WTC11 (cell line): ENCODE data around the gene MSANTD2. TPM values are rescaled to one million over a fixed set of nuclear protein-coding genes. Genes with fewer than 3 reads are reported as not detected.
A peak's percentile ranks its signal among the peaks of the same experiment; 100 is the strongest.

Experiments
- ATAC-seq: fragments of 200-7000 bp; cut with Tn5 transposase; 2 replicates; pipeline ENCODE4 v1.10.0; 2021; ENCODE audit warnings: mild to moderate bottlenecking, moderate library complexity
- CTCF ChIA-PET: fragments of 300-600 bp; sonication (Branson Sonifier 250); formaldehyde crosslinking; loops from one replicate; lab custom pipeline; 2021; ENCODE audit warnings: antibody characterized with exemption; lab: Charles Lee
- POLR2A ChIA-PET: fragments of 350-600 bp; sonication (Branson Sonifier 250); formaldehyde crosslinking; loops from one replicate; lab custom pipeline; 2021; ENCODE audit warnings: antibody characterized with exemption; lab: Charles Lee
- DNase-seq: peaks from one replicate; pipeline ENCODE4 v3.0.0; 2021; ENCODE audit warnings: low spot score
- H3K27ac Mint-ChIP-seq: 2 replicates; pipeline ENCODE4 v1.8.0; 2021; ENCODE audit warnings: mixed read lengths
- H3K27me3 Mint-ChIP-seq: 2 replicates; pipeline ENCODE4 v1.8.0; 2021; ENCODE audit warnings: low read depth, mild to moderate bottlenecking, moderate library complexity, mixed read lengths
- H3K36me3 Mint-ChIP-seq: 2 replicates; pipeline ENCODE4 v1.8.0; 2021; ENCODE audit warnings: mixed read lengths
- H3K4me1 Mint-ChIP-seq: 2 replicates; pipeline ENCODE4 v1.8.0; 2022; ENCODE audit warnings: mixed read lengths
- H3K4me3 Mint-ChIP-seq: 2 replicates; pipeline ENCODE4 v1.8.0; 2021; ENCODE audit warnings: mild to moderate bottlenecking, moderate library complexity, mixed read lengths
- H3K9me3 Mint-ChIP-seq: 2 replicates; pipeline ENCODE4 v1.8.0; 2021; ENCODE audit warnings: mixed read lengths
- ESRRA ChIP-seq: sonication (generic); formaldehyde crosslinking; IDR thresholded peaks from 2 replicates; pipeline ENCODE4 v1.8.1; 2022; ENCODE audit warnings: mild to moderate bottlenecking, missing genetic modification reagents, borderline replicate concordance
- ETV6 ChIP-seq: sonication (generic); formaldehyde crosslinking; IDR thresholded peaks from 2 replicates; pipeline ENCODE4 v1.8.1; 2022; ENCODE audit warnings: mild to moderate bottlenecking, missing genetic modification reagents
- GABPB1 ChIP-seq: sonication (generic); formaldehyde crosslinking; IDR thresholded peaks from 2 replicates; pipeline ENCODE4 v1.8.1; 2023; ENCODE audit warnings: mild to moderate bottlenecking, missing genetic modification reagents
- GTF2I ChIP-seq: fragments of 250-450 bp; sonication (Bioruptor Pico); conservative IDR thresholded peaks from 2 replicates; pipeline ENCODE4 v1.4.0; 2021; ENCODE audit warnings: mild to moderate bottlenecking
- IRF2 ChIP-seq: sonication (generic); formaldehyde crosslinking; IDR thresholded peaks from 2 replicates; pipeline ENCODE4 v1.8.0; 2022; ENCODE audit warnings: low read depth, missing genetic modification reagents, borderline replicate concordance
- JAZF1 ChIP-seq: fragments of 250-450 bp; sonication (Bioruptor Pico); IDR thresholded peaks from 2 replicates; pipeline ENCODE4 v1.9.0; 2021; ENCODE audit warnings: moderate library complexity, mild to moderate bottlenecking, inconsistent platforms
- KAT7 ChIP-seq: sonication (generic); formaldehyde crosslinking; IDR thresholded peaks from 2 replicates; pipeline ENCODE4 v1.8.1; 2023; ENCODE audit warnings: missing genetic modification reagents, mild to moderate bottlenecking, borderline replicate concordance
- OVOL2 ChIP-seq: fragments of 250-450 bp; sonication (Bioruptor Pico); IDR thresholded peaks from 2 replicates; pipeline ENCODE4 v1.9.0; 2021; ENCODE audit warnings: mild to moderate bottlenecking, borderline replicate concordance
- PREB ChIP-seq: sonication (generic); formaldehyde crosslinking; IDR thresholded peaks from 2 replicates; pipeline ENCODE4 v1.8.1; 2022; ENCODE audit warnings: mild to moderate bottlenecking, missing genetic modification reagents, moderate library complexity, borderline replicate concordance
- SMAD3 ChIP-seq: sonication (generic); formaldehyde crosslinking; IDR thresholded peaks from 2 replicates; pipeline ENCODE4 v1.8.0; 2022; ENCODE audit warnings: missing genetic modification reagents, mild to moderate bottlenecking, borderline replicate concordance
- SMAD4 ChIP-seq: sonication (generic); formaldehyde crosslinking; IDR thresholded peaks from 2 replicates; pipeline ENCODE4 v1.8.0; 2022; ENCODE audit warnings: mild to moderate bottlenecking, missing genetic modification reagents
- TCF7 ChIP-seq: sonication (generic); formaldehyde crosslinking; IDR thresholded peaks from 2 replicates; pipeline ENCODE4 v1.8.0; 2022; ENCODE audit warnings: mild to moderate bottlenecking, low read depth, missing genetic modification reagents, moderate library complexity
- TEAD1 ChIP-seq: sonication (generic); formaldehyde crosslinking; IDR thresholded peaks from 2 replicates; pipeline ENCODE4 v1.8.0; 2022; ENCODE audit warnings: mild to moderate bottlenecking, missing genetic modification reagents
- USF1 ChIP-seq: sonication (generic); formaldehyde crosslinking; IDR thresholded peaks from 2 replicates; pipeline ENCODE4 v1.8.0; 2022; ENCODE audit warnings: mild to moderate bottlenecking, missing genetic modification reagents
- USF2 ChIP-seq: sonication (generic); formaldehyde crosslinking; IDR thresholded peaks from 2 replicates; pipeline ENCODE4 v1.8.1; 2023; ENCODE audit warnings: mild to moderate bottlenecking, missing genetic modification reagents, moderate library complexity
- total RNA-seq: library from RNA; stranded (reverse); gene quantifications from 3 replicates; pipeline ENCODE4 v1.2.3, GENCODE V29; 2021
- TF ChIP-seq, protein P1 (sequence below): sonication (generic); formaldehyde crosslinking; IDR thresholded peaks from 2 replicates; pipeline ENCODE4 v1.8.1; 2023; ENCODE audit warnings: mild to moderate bottlenecking, missing genetic modification reagents
- TF ChIP-seq, protein P2 (sequence below): sonication (generic); formaldehyde crosslinking; IDR thresholded peaks from 2 replicates; pipeline ENCODE4 v1.8.0; 2023; ENCODE audit warnings: mild to moderate bottlenecking, missing genetic modification reagents
- TF ChIP-seq, protein P3 (sequence below): fragments of 250-450 bp; sonication (Bioruptor Pico); IDR thresholded peaks from 2 replicates; pipeline ENCODE4 v1.9.0; 2021; ENCODE audit warnings: moderate library complexity, mild to moderate bottlenecking, inconsistent platforms, borderline replicate concordance
- TF ChIP-seq, protein P4 (sequence below): sonication (generic); formaldehyde crosslinking; IDR thresholded peaks from 2 replicates; pipeline ENCODE4 v1.8.1; 2022; ENCODE audit warnings: mild to moderate bottlenecking, moderate library complexity, missing genetic modification reagents
- TF ChIP-seq, protein P5 (sequence below): sonication (generic); formaldehyde crosslinking; IDR thresholded peaks from 2 replicates; pipeline ENCODE4 v1.8.1; 2023; ENCODE audit warnings: mild to moderate bottlenecking, missing genetic modification reagents, moderate library complexity

Gene MSANTD2
- total RNA-seq, 1 experiment from 2014 or later = 17.5 TPM

DNA sequence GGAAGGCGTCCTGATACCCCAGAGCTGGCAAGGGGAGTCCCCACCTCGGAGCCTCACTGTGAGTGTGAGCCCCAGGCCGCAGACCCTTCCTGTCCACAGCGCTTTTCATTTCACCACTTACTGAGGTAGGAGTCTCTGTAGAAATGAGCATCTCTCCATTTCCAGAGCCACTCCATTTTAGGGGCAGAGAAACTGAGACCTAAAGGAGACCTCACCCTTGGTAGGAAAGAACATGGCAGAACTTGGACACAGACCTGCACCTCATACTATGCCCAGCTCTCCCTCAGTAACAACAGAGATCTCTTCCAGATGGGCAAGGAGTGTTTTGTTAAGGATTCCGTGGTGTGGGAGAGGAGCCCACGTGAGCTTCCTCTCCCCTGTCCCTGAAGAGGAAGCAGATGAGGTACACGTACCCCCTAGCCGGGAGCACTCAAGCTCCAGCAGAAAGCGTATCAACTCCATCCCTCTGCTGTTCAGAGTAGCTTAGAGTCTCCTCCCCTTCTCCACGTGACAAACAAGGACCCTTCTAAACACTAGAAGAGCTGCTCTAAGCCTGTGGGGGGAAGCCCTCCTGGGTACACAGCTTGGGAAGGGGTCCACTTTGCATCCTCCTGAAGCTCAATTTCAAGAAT is 47.6 kb downstream of the MSANTD2 start:
- peaks cover 100% of the 10 kb centered on the region for H3K27me3 Mint-ChIP-seq
- no peaks in the 10 kb centered on the region for H3K9me3 Mint-ChIP-seq
- peak overlapping the region; percentile 77 for H3K4me3 Mint-ChIP-seq
- CTCF ChIA-PET = interaction anchor here (0.7 to 3.7 kb wide), 13 partner anchors 10 to 124 kb away, joined by 3 to 26 read pairs (median 4); partner anchors contain the start of genes ESAM, ROBO3, SIAE and SPA17
- ATAC-seq (peak; percentile 53), DNase-seq (no peak)
- H3K36me3 Mint-ChIP-seq = no peaks in the 10 kb centered on the region
- H3K4me1 Mint-ChIP-seq = peaks cover 45% of the 10 kb centered on the region
- TF ChIP-seq USF1 (peak; percentile 74), JAZF1 (CRISPR knock-in tag) (no peak), USF2 (CRISPR knock-in tag) (peak; percentile 77)
- TF ChIP-seq, protein P1, sequence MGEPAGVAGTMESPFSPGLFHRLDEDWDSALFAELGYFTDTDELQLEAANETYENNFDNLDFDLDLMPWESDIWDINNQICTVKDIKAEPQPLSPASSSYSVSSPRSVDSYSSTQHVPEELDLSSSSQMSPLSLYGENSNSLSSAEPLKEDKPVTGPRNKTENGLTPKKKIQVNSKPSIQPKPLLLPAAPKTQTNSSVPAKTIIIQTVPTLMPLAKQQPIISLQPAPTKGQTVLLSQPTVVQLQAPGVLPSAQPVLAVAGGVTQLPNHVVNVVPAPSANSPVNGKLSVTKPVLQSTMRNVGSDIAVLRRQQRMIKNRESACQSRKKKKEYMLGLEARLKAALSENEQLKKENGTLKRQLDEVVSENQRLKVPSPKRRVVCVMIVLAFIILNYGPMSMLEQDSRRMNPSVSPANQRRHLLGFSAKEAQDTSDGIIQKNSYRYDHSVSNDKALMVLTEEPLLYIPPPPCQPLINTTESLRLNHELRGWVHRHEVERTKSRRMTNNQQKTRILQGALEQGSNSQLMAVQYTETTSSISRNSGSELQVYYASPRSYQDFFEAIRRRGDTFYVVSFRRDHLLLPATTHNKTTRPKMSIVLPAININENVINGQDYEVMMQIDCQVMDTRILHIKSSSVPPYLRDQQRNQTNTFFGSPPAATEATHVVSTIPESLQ = no peak
- TF ChIP-seq, protein P2, sequence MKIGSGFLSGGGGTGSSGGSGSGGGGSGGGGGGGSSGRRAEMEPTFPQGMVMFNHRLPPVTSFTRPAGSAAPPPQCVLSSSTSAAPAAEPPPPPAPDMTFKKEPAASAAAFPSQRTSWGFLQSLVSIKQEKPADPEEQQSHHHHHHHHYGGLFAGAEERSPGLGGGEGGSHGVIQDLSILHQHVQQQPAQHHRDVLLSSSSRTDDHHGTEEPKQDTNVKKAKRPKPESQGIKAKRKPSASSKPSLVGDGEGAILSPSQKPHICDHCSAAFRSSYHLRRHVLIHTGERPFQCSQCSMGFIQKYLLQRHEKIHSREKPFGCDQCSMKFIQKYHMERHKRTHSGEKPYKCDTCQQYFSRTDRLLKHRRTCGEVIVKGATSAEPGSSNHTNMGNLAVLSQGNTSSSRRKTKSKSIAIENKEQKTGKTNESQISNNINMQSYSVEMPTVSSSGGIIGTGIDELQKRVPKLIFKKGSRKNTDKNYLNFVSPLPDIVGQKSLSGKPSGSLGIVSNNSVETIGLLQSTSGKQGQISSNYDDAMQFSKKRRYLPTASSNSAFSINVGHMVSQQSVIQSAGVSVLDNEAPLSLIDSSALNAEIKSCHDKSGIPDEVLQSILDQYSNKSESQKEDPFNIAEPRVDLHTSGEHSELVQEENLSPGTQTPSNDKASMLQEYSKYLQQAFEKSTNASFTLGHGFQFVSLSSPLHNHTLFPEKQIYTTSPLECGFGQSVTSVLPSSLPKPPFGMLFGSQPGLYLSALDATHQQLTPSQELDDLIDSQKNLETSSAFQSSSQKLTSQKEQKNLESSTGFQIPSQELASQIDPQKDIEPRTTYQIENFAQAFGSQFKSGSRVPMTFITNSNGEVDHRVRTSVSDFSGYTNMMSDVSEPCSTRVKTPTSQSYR (CRISPR knock-in tag) = no peak
- TF ChIP-seq, protein P3, sequence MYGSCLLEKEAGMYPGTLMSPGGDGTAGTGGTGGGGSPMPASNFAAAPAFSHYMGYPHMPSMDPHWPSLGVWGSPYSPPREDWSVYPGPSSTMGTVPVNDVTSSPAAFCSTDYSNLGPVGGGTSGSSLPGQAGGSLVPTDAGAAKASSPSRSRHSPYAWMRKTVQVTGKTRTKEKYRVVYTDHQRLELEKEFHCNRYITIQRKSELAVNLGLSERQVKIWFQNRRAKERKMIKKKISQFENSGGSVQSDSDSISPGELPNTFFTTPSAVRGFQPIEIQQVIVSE (CRISPR knock-in tag) = no peak
- no peak overlapping the region for H3K27ac Mint-ChIP-seq
- POLR2A ChIA-PET = interaction anchor here (0.6 to 0.7 kb wide), 2 partner anchors 9 to 764 kb away, joined by 3 to 4 read pairs; no protein-coding TSS in a partner anchor

DNA sequence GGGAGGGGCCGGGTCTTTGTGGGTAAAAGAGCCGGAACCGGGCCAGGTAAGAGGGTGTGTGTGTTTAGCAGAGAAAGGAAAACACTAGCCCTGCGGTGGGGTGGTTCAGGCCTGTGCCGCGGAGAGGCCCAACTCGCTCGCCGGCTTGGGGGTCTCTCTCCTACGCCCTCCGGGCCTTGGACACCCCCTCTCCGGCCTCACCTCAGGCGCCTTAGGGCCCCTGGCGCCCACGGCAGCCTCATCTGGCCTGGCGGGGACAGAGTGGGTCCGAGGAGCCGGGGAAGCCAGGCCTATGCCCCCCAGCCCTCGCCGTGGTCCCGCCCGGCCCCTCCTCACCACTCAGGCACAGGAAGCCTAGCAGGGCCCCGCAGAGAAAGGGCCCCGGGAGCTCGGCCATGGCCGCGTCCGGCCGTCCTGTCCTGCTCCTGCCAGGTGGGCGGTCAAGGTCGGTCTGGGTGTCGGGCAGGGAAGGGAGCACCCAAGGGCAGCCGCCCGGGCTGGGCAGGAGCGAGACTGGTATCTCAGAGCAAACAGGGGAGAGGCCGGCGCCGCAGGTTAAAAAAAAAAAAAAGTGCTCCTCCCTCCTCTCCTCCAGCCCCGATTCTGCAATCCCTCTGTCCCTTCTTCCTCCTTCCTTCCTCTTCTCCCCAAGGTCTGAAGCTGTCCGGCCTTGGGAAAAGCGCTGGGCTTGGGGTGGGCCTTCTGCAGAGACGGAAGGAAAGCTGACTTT is 48.3 kb downstream of the MSANTD2 start, which contains the start of gene VSIG2:
VSIG2 (minus strand) TSS at position 515 of the 730 bp plus-strand sequence; CDS start at position 397, 118 bp downstream.
- CTCF ChIA-PET = interaction anchor here (0.7 to 3.7 kb wide), 14 partner anchors 10 to 124 kb away, joined by 3 to 26 read pairs (median 4); partner anchors contain the start of genes ESAM, ROBO3, SIAE and SPA17
- H3K27ac Mint-ChIP-seq = no peak within 1 kb of the TSS
- DNase-seq (peak; percentile 23), ATAC-seq (peak; percentile 15)
- peaks cover 47% of the 10 kb centered on the region for H3K4me1 Mint-ChIP-seq
- POLR2A ChIA-PET = interaction anchor here (0.6 to 0.7 kb wide), 3 partner anchors 9 to 765 kb away, joined by 3 to 4 read pairs (median 3); no protein-coding TSS in a partner anchor
- no peaks in the 10 kb centered on the region for H3K36me3 Mint-ChIP-seq
- H3K4me3 Mint-ChIP-seq = peak within 1 kb of the TSS; percentile 77
- no peaks in the 10 kb centered on the region for H3K9me3 Mint-ChIP-seq
- H3K27me3 Mint-ChIP-seq = peaks cover 100% of the 10 kb centered on the region
- TF ChIP-seq JAZF1 (CRISPR knock-in tag) = no peak
- TF ChIP-seq SMAD4 (CRISPR knock-in tag) = no peak
- no peak for TF ChIP-seq IRF2 (CRISPR knock-in tag)
- TF ChIP-seq GTF2I = no peak
- no peak for TF ChIP-seq KAT7 (CRISPR knock-in tag)
- TF ChIP-seq TEAD1 (CRISPR knock-in tag) = no peak
- TF ChIP-seq OVOL2 (CRISPR knock-in tag) = no peak
- TF ChIP-seq, protein P4, sequence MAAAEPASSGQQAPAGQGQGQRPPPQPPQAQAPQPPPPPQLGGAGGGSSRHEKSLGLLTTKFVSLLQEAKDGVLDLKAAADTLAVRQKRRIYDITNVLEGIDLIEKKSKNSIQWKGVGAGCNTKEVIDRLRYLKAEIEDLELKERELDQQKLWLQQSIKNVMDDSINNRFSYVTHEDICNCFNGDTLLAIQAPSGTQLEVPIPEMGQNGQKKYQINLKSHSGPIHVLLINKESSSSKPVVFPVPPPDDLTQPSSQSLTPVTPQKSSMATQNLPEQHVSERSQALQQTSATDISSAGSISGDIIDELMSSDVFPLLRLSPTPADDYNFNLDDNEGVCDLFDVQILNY = no peak
- TF ChIP-seq PREB (CRISPR knock-in tag) = no peak
- TF ChIP-seq GABPB1 (CRISPR knock-in tag) = no peak
- no peak for TF ChIP-seq TCF7 (CRISPR knock-in tag)
- no peak for TF ChIP-seq SMAD3 (CRISPR knock-in tag)
- TF ChIP-seq ETV6 (CRISPR knock-in tag) = no peak
- no peak for TF ChIP-seq ESRRA (CRISPR knock-in tag)
- TF ChIP-seq, protein P5, sequence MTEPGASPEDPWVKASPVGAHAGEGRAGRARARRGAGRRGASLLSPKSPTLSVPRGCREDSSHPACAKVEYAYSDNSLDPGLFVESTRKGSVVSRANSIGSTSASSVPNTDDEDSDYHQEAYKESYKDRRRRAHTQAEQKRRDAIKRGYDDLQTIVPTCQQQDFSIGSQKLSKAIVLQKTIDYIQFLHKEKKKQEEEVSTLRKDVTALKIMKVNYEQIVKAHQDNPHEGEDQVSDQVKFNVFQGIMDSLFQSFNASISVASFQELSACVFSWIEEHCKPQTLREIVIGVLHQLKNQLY (CRISPR knock-in tag) = no peak
